Heart right ventricle (tissue), 16 donors: ENCODE measurements around the gene DENND6A. TPM values are rescaled to one million over a fixed set of nuclear protein-coding genes. Genes with fewer than 3 reads are reported as not detected.

Experiments
- ATAC-seq, 8 donors: fragments of 200-7000 bp; cut with Tn5 transposase; one replicate each; pipeline ENCODE4 v1.9.1; 2020; ENCODE audit warnings: mild to moderate bottlenecking in 8 of 8, moderate library complexity in 8 of 8, moderate number of reproducible peaks in 1 of 8
- DNase-seq, 2 donors: peaks; one replicate each; pipeline ENCODE4 v3.0.0-alpha.2; 2020
- H3K27ac ChIP-seq, 10 donors: fragments of 200-600 bp; sonication (generic) in 2 of 10; one replicate each; pipeline versions ENCODE4 v1.5.0 to v1.8.0; 2020 to 2022; ENCODE audit warnings: mild to moderate bottlenecking in 3 of 10
- H3K27me3 ChIP-seq, 7 donors: fragments of 200-600 bp; one replicate each; pipeline ENCODE4 v1.8.0; 2021 to 2022; ENCODE audit warnings: mild to moderate bottlenecking in 2 of 7
- H3K36me3 ChIP-seq, 9 donors: fragments of 200-600 bp; sonication (generic) in 1 of 9; one replicate each; pipeline versions ENCODE4 v1.5.0 to v1.8.0; 2020 to 2022; ENCODE audit warnings: mild to moderate bottlenecking in 2 of 9
- H3K4me1 ChIP-seq, 9 donors: fragments of 200-600 bp; sonication (generic) in 1 of 9; one replicate each; pipeline versions ENCODE4 v1.5.0 to v1.8.0; 2020 to 2022; ENCODE audit warnings: mild to moderate bottlenecking in 4 of 9
- H3K4me3 ChIP-seq, 10 donors: fragments of 200-600 bp; sonication (generic) in 2 of 10; one replicate each; pipeline versions ENCODE4 v1.5.0 to v1.8.0; 2020 to 2022; ENCODE audit warnings: mild to moderate bottlenecking in 7 of 10, moderate library complexity in 2 of 10
- H3K9me3 ChIP-seq, 11 donors: fragments of 200-600 bp in 10 of 11; sonication (generic) in 2 of 11; one replicate each; pipeline versions ENCODE4 v1.5.0 to v1.8.0; 2013 to 2022; ENCODE audit warnings: mild to moderate bottlenecking in 2 of 11, control low read depth in 1 of 11, moderate library complexity in 1 of 11
- WGBS, 2 donors: extraction: QIAGEN DNeasy Blood & Tissue Kit; methylation state at CpG; one replicate each; pipeline ENCODE4 v1.1.7; 2013; ENCODE audit warnings: inconsistent platforms in 1 of 2; 5-methylcytosine and 5-hydroxymethylcytosine counted together
- intact Hi-C, 10 donors: fragments of 100-400 bp; cut with DNase I; formaldehyde crosslinking; loops; one replicate each; pipeline versions ENCODE4 v1.11.1 to v1.14.2; 2022
- polyA plus RNA-seq, 2 donors: library from polyadenylated mRNA; stranded (reverse); fragments of 200-250 nt; gene quantifications; one replicate each; pipeline ENCODE4 v1.2.3, GENCODE V29; 2013
- total RNA-seq, 10 donors: library from RNA; stranded (reverse); fragmentation: NEBNext Ultra II Directional in 3 of 10; extraction: Animal tissue kit (Norgen Biotek cat#: 25700) in 3 of 10; gene quantifications; one replicate each; pipeline versions ENCODE4 v1.2.1 to v1.2.4, GENCODE V29; 2021 to 2023
- TF ChIP-seq, protein P1 (sequence below), 9 donors: fragments of 200-600 bp; sonication (generic) in 2 of 9; IDR thresholded peaks; one replicate each; pipeline versions ENCODE4 v1.5.0 to v1.8.0; 2021 to 2022; ENCODE audit warnings: antibody characterized with exemption in 9 of 9, mild to moderate bottlenecking in 5 of 9, moderate library complexity in 1 of 9
- donor health status: Arrhythmogenic right ventricular cardiomyopathy.
- donor health status: ischemic (EF 13 %, LVEDD 7.1; RV severe dilation, severe dysfunction).
- donor health status: healthy with polysubstance abuse.
- donor health status: DM: no; HTN: yes; CAD: no.
- donor health status: DM: no; HTN: no; CAD: no.
- donor health status: ischemic (EF 25% LVEDD 6.9; RV normal size, moderate dysfunction).
- donor health status: ischemic (EF 25% LVEDD 5.7; RV mildly dilated, moderate dysfunction).
- donor health status: healthy.
- donor health status: DM: yes; HTN: yes; CAD: no.
- donor health status: Ischemic cardiomyopathy.
- donor health status: ischemic (EF 35%, LVEDD 5.7; RV mildly dilated, moderate dysfunction).
- donor health status: nonischemic (EF 11% LVEDD 7.7; RV severe dilation, severe dysfunction).
- donor health status: DM: yes; HTN: yes; CAD: no.
- donor health status: PGD.
- donor health status: ischemic (EF 29% LVEDD 5.4; RV normal size, mild dysfunction).
- donor health status: nonischemic (EF 23%, LVEDD 6.1; RV moderate dilation, normal function).

DENND6A gene
- total and polyA plus RNA-seq, 12 donors: 4.3 to 28.9 (median 18.8) TPM

GRCh38 chr3:57682284-57682683, 10.6 kb downstream of the DENND6A start:
- H3K27ac ChIP-seq: no peak overlapping the region
- TF ChIP-seq, protein P1, sequence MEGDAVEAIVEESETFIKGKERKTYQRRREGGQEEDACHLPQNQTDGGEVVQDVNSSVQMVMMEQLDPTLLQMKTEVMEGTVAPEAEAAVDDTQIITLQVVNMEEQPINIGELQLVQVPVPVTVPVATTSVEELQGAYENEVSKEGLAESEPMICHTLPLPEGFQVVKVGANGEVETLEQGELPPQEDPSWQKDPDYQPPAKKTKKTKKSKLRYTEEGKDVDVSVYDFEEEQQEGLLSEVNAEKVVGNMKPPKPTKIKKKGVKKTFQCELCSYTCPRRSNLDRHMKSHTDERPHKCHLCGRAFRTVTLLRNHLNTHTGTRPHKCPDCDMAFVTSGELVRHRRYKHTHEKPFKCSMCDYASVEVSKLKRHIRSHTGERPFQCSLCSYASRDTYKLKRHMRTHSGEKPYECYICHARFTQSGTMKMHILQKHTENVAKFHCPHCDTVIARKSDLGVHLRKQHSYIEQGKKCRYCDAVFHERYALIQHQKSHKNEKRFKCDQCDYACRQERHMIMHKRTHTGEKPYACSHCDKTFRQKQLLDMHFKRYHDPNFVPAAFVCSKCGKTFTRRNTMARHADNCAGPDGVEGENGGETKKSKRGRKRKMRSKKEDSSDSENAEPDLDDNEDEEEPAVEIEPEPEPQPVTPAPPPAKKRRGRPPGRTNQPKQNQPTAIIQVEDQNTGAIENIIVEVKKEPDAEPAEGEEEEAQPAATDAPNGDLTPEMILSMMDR (IDR thresholded peaks at IDR 0.05): peak in 1 of 9 donors; percentile 14
- H3K27me3 ChIP-seq: no peaks in the 10 kb centered on the region
- H3K4me3 ChIP-seq: no peak overlapping the region
- WGBS, 2 donors: 0 to 34% methylated on average over 1 of the region's 1 CpG
- H3K4me1 ChIP-seq: peaks cover 0 to 60% (median 29%) of the 10 kb centered on the region in 9 donors
- intact Hi-C loops: no loop called here
- H3K9me3 ChIP-seq: no peaks in the 10 kb centered on the region
- no peak for DNase-seq
- peaks cover 0 to 54% (median 0%) of the 10 kb centered on the region in 9 donors for H3K36me3 ChIP-seq
- ATAC-seq: no peak

DNA sequence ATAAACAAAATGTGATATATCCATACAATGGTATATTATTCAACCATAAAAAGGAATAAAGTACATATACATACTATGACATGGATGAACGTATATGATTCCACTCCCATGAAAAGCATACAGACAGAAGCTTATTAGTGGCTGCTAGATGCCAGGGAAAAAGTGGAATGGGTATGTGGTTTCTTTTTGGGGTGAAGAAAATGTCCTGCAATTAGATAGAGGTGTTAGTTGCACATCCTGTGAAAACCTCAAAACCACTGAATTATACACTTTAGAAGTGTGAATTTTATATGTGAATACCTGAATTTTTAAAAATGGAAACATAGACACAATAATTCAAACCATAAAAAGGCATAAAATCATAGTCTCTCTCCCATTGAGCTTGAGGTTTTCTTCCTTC, 11.2 kb downstream of the DENND6A start:
- H3K27ac ChIP-seq: no peak overlapping the region
- no peaks in the 10 kb centered on the region for H3K9me3 ChIP-seq
- intact Hi-C loops: no loop called here
- H3K4me1 ChIP-seq: peaks cover 0 to 54% (median 23%) of the 10 kb centered on the region in 9 donors
- no peak for ATAC-seq
- TF ChIP-seq, protein P1 (IDR thresholded peaks at IDR 0.05): no peak
- H3K4me3 ChIP-seq: no peak overlapping the region
- no peaks in the 10 kb centered on the region for H3K27me3 ChIP-seq
- peaks cover 0 to 54% (median 0%) of the 10 kb centered on the region in 9 donors for H3K36me3 ChIP-seq
- 91 to 97% methylated on average over 1 of the region's 1 CpG for WGBS, 2 donors
- no peak for DNase-seq

GRCh38 chr3:57680046-57680445, 12.8 kb downstream of the DENND6A start:
- intact Hi-C loops: no loop called here
- H3K27ac ChIP-seq: no peak overlapping the region
- H3K36me3 ChIP-seq: peaks cover 0 to 54% (median 0%) of the 10 kb centered on the region in 9 donors
- H3K4me3 ChIP-seq: no peak overlapping the region
- H3K9me3 ChIP-seq: no peaks in the 10 kb centered on the region
- H3K4me1 ChIP-seq: peaks cover 0 to 57% (median 28%) of the 10 kb centered on the region in 9 donors
- 80 to 81% methylated on average over 4 of the region's 4 CpGs for WGBS, 2 donors
- TF ChIP-seq, protein P1 (IDR thresholded peaks at IDR 0.05): no peak
- H3K27me3 ChIP-seq: no peaks in the 10 kb centered on the region
- ATAC-seq (no peak), DNase-seq (no peak)

DNA sequence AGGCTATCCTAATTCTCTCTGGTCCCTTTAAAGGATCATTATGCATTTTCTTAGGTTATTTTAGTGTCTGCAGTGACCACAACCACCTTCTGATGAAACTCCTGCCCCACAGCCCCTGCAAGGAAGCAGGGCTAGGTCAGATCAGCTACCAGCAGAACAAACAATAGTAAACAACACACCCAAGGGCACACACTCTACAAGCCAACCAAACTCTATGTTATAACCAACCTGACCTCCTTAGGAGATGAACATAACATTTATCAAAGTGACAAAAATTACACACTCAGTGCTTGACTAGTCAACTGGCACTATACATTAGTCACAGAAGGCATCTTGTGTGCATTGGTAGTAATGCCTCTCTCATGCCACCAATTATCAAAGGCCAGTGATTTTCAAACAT, 17.3 kb downstream of the DENND6A start:
- H3K36me3 ChIP-seq: peaks cover 0 to 48% (median 5%) of the 10 kb centered on the region in 9 donors
- peak overlapping the region in 1 of 10 donors; percentile 24 for H3K27ac ChIP-seq
- H3K4me1 ChIP-seq: peaks cover 0 to 58% (median 19%) of the 10 kb centered on the region in 9 donors
- H3K9me3 ChIP-seq: no peaks in the 10 kb centered on the region
- ATAC-seq (no peak), DNase-seq (no peak)
- TF ChIP-seq, protein P1 (IDR thresholded peaks at IDR 0.05): no peak
- no peaks in the 10 kb centered on the region for H3K27me3 ChIP-seq
- H3K4me3 ChIP-seq: no peak overlapping the region
- intact Hi-C loops: loop anchor here in 1 of 10 donors (5.0 kb wide), 1 partner anchor 82 kb away; the partner anchor contains the start of gene SLMAP
